ENCODE data around the gene VAMP8.
"Not testable (repeated sequence)": the region's sequence is repeated elsewhere in the genome, so short reads cannot be mapped to it uniquely, and the experiment has no call there.

VAMP8 gene

DNA sequence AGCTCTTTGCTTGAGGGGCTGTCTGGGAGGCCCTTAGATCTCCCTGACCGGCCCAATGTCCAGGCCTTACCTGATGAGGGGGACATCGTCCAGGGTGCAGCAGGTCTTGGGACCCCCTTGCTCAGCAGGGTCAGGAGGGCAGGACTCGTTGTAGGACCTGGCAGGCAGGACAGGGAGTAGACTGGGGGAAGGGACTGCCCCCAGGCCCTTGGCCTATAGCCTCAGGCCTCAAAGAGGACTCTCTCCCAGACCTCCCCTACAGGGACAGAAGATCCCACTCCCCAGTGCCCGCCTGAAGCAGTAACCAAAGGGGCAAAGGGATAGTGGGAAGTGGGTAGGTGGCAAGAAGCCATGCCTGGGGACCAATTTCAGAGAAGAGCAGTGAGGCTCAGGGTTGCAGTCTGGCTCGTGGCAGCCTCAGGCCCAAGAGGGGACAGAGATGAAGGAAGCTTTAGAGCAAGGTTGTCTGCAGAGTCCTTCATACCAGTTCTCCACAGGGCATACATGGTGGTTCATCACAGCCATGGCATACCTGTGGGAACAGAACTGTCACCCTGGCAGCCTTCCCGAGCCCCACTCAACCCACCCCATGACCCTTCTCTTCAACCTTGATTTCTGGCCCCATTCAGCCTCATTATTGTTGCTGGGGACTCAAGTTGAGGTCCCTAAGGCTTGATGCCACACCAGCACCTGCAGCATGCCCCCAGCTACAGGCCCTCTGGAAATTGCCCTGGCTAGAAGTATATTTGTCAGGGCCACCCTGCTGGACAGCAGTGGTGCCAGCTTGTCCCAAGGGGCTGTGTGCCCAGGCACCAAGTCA lies 23.8 kb downstream of the VAMP8 start:
- no peak for DNase-seq

GRCh38 chr2:85601771-85602475 lies 24.5 kb downstream of the VAMP8 start:
- peak; percentile 47 for DNase-seq

- DNase-seq, result peak; percentile 67
Observed at GRCh38 chr2:85602476-85603234, 25.3 kb downstream of the VAMP8 start, which contains the start of gene TMEM150A. TSS of gene TMEM150A (minus strand) at chr2:85602698. CDS start at chr2:85601948, 750 bp downstream.

DNA sequence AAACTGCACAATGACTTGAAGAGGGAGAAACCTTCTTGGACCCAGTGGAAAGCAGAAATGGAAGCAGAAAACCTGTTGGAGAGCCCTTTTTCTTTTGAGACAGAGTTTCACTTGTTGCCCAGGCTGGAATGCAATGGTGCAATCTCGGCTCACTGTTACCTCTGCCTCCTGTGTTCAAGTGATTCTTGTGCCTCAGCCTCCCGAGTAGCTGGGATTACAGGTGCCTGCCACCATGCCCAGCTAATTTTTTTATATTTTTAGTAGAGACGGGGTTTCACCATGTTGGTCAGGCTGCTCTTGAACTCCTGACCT lies 26.7 kb downstream of the VAMP8 start:
- DNase-seq, result not testable (repeated sequence)

GRCh38 chr2:85604568-85605339 lies 27.4 kb downstream of the VAMP8 start:
- DNase-seq, result no peak

- DNase-seq, result no peak
Observed at GRCh38 chr2:85605406-85606115, 28.2 kb downstream of the VAMP8 start.

DNA sequence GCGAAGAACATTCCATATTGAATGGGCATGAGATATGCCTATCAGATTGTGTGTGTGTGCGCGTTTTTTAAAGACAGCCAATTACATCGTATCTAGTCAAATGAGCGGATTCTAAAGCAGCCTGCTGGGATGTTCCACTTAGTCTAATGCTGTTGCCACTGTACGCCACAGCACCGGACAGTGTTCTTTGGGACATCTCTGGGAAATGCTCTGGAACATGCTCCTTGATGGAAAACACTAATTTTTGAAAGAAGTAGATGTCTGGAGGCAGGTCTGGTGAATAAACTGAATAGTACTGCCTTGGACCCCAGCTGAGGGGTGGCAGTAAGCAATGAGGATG lies 28.7 kb downstream of the VAMP8 start:
- DNase-seq, result no peak

DNA sequence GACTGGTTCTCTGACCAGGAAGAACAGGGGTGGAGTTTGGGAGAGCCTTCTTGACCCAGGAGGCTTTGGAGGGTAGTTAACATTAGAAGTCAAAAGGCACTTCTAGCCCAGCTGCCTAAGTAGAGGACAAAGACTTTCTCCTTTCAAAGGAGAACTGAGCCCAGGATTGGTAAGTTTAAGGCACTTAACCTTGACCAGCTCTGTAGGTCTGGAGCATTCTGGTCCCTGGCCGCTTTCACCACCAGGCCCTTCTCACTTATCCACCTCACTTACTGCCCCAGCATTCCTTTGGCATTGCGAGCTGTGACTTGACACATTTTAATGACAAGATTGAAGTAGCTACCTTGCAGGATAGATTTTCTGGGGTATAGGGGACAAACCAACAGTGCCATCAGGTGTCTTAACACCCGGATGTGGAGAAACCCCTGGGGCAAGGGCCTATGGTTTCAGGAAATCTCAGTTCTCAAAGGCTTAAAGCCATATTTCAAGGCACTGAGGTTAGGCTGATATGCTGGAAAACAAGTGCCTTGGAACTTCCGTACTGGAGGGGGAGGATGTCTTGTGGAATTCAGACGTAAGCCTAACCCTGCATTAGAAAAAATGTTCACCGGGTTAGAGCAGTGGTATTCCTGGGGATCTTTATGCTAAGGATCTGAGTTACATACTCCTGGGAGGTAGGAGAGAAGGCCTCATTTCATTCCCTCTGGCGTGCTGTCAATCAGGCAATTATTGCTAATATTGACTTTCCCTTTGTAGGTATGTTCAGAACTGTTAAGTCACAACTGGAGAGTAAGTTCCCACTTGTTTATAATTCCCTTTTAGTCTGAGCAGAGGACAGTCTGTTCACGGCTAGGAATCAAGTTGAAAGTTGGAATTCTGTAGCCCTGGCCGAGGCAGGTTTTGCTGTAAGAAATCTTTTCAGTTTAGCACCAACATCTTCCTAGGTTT lies 30.2 kb downstream of the VAMP8 start:
- no peak for DNase-seq

DNA sequence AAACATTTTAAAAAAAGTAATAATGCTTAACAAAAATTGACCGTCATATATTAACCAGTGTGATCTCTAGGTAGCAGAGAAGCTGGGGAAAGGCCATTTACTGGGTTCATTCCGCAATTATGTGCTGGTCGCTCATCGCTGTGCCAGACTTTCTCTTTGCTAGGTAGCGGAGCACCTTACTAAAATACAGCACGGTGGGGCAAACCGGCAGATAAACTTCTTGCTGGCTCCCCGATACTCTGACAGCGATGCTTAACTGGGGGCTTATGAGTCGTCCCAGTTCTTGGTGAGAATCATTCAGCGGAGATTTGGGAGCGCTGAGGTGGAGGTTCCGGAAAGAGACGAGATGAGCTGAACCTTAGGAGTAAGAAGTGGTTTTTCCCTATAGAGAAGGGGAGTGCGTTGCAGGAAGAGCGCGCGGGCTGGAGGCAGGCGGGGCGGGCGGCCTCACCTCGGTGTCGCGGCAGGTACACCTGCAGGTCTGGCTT lies 33.9 kb downstream of the VAMP8 start:
- no peak for DNase-seq

DNA sequence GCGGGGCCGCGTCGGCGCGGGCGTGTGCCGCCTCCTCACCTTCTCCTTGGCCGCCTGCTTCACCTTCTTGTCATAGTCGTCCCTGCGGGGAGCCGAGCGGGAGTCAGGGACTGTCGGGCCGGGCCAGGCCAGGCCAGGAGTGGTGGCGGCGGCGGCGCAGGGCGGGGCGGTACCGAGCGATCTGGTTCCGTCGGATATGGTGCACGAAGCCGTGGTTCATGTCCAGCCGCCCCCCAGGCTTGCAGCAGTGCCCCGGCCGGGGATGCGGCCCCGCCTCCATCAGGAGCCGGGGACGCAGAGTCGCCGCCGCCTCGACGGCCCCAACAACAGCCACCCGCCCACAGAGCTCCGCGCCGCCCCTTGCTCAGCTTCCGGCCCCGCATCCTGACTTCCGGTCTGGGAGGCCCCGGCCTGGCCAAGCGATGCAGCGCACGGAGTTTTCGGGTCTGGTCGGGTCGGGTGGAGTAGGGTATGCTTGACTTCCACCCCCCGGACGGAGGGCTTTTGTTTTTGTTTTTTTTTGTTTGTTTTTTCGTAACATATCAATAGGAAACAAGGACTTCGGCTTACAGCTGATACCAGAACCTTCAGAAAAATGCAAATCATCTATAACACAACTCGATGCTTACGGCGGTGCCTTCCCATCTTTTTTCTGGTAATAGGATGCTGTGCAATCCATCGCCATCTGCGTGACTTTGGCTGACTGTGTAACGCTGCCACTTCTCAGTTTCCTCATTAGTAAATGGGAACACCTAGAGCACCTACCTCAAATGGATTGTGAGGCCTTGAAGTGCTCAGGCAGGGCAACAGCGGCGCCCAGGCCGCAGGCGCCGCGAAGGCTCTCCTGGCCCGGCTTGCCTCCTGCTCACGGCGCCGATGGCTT lies 34.6 kb downstream of the VAMP8 start, which contains the start of gene C2orf68:
C2orf68 (minus strand) TSS at position 362 of the 883 bp plus-strand sequence; CDS start at position 280, 82 bp downstream.
- peak; percentile 75 for DNase-seq

DNA sequence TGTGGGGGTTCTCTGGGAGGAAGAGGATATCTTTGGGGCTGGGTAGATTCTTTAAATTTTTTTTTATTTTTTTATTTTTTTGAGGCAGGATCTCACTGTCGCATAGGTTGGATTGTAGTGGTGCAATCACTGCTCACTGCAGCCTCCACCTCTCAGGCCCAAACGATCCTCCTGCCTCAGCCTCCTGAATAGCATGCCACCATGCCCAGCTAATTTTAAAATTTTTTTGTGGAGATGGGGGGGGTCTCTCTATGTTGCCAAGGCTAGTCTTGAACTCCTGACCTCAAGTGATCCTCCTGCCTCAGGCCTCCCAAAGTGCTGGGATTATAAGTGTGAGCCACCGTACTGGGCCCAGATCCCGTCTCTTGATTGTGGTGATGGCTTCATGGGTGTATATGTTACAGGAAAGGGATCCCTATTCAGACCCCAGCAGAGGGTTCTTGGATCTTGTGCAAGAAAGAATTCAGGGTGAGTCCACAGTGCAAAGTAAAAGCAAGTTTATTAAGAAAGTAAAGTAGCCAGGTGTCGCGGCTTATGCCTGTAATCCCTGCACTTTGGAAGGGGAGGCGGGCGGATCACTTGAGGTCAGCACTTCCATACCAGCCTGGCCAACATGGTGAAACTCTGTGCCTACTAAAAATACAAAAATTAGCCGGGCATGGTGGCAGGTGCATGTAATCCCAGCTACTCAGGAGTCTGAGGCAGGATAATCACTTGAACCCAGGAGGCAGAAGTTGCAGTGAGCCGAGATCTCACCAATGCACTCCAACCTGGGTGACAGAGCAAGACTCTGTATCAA lies 36.5 kb downstream of the VAMP8 start:
- no peak for DNase-seq

- DNase-seq, result not testable (repeated sequence)
Observed at GRCh38 chr2:85614757-85615156, 37.4 kb downstream of the VAMP8 start.

GRCh38 chr2:85615413-85615728 lies 38.0 kb downstream of the VAMP8 start:
- no peak for DNase-seq

GRCh38 chr2:85617723-85618122 lies 40.3 kb downstream of the VAMP8 start:
- not testable (repeated sequence) for DNase-seq

DNA sequence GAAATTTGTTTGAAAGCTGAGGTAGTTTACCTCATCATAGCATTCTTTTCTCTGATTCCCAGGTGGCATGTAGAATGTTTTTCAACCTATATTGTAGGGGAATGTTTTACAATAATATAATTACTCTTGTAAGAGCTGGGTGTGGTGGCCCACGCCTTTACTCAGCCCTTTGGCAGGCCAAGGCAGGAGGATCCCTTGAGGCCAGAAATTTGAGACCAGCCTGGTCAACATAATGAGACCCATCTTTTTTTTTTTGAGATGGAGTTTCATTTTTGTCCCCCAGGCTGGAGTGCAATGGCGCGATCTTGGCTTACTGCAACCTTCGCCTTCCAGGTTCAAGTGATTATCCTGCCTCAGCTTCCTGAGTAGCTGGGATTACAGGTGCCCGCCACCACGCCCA lies 42.2 kb downstream of the VAMP8 start:
- no peak for DNase-seq

DNA sequence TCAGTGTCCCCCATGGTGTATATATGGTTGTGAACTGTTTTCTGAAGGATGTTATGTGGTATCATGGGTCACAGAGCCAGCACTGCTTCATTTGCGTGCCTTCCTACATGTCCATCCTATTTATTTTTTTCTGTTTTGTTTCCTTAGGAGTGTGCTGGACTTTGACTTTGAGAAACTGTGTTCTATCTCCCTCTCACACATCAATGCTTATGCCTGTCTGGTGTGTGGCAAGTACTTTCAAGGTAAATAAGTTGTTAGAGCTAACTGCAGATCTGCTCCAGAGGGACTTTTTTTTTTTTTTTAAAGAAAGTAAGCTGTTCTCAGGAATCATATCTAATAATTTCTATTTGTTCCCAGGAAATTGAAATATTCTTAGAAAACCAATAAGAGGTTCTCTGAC lies 44.0 kb downstream of the VAMP8 start:
- DNase-seq, result no peak

- no peak for DNase-seq
Observed at GRCh38 chr2:85623991-85624390, 46.6 kb downstream of the VAMP8 start.

GRCh38 chr2:85628658-85629057 lies 51.3 kb downstream of the VAMP8 start:
- DNase-seq, result no peak

DNA sequence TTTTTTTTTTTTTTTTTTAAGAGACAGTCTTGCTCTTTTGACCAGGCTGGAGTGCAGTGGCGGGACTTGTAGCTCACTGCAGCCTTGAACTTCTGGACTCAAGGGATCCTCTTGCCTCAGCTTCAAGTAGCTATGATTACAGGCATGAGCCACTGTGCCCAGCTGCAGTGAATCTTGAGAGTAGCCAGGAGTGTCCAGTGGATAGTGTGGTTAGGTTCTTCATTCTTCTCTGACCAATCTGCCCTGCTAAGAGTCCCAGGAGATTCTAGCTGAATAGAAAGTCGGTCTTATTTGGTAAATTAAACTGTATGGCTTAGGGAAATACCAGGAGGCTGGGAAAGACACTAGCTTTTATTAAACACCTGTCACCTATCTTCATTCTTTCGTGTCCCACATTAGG lies 53.9 kb downstream of the VAMP8 start:
- no peak for DNase-seq

All from T1000 (cell line).